Suprapubic skin (tissue), 4 donors: Measurements from ENCODE around the gene TRIM45.

ENCODE experiments used
- EP300 ChIP-seq: sonication (generic); formaldehyde crosslinking; IDR thresholded peaks from one replicate; pipeline ENCODE4 v1.6.1; 2017; ENCODE audit warnings: antibody characterized with exemption
- POLR2A ChIP-seq, 2 donors: fragments of 450-650 bp; IDR thresholded peaks; one replicate each; pipeline ENCODE4 v1.6.1; 2017; ENCODE audit warnings: antibody characterized with exemption in 2 of 2, mild to moderate bottlenecking in 2 of 2, moderate library complexity in 2 of 2
- POLR2AphosphoS5 ChIP-seq, 3 donors: sonication (generic); formaldehyde crosslinking; IDR thresholded peaks; one replicate each; pipeline ENCODE4 v1.6.1; 2017; ENCODE audit warnings: antibody characterized with exemption in 3 of 3
- TF ChIP-seq, protein P1 (sequence below), 2 donors: fragments of 200-600 bp in 1 of 2; fragments of 450-650 bp in 1 of 2; sonication (generic) in 1 of 2; IDR thresholded peaks; one replicate each; pipeline ENCODE4 v1.5.1; 2016 to 2019; ENCODE audit warnings: antibody characterized with exemption in 2 of 2, mild to moderate bottlenecking in 1 of 2, moderate library complexity in 1 of 2

DNA sequence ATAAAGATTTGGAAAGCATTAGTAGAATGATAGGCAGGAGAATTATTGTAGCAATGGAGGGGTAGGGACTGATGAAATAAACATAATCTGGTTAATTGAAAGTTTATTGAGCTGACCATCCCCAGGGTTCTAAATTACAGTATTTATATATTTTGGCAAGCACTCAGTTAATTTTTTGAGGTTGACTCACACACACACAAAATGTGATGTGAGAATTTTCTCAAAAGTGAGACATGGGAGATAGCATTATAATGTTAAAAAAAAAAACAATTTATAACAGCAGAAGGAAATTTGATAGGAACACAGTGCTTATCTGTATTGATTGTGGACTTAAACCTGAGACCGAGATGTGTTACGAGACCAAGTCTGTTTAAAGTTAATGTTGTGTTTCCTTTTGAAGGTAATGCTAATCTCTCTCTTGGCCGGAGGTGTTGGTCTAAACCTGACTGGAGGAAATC, 24.6 kb downstream of the TRIM45 start:
- TF ChIP-seq, protein P1, sequence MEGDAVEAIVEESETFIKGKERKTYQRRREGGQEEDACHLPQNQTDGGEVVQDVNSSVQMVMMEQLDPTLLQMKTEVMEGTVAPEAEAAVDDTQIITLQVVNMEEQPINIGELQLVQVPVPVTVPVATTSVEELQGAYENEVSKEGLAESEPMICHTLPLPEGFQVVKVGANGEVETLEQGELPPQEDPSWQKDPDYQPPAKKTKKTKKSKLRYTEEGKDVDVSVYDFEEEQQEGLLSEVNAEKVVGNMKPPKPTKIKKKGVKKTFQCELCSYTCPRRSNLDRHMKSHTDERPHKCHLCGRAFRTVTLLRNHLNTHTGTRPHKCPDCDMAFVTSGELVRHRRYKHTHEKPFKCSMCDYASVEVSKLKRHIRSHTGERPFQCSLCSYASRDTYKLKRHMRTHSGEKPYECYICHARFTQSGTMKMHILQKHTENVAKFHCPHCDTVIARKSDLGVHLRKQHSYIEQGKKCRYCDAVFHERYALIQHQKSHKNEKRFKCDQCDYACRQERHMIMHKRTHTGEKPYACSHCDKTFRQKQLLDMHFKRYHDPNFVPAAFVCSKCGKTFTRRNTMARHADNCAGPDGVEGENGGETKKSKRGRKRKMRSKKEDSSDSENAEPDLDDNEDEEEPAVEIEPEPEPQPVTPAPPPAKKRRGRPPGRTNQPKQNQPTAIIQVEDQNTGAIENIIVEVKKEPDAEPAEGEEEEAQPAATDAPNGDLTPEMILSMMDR (IDR thresholded peaks at IDR 0.05): no peak
- TF ChIP-seq POLR2AphosphoS5 (IDR thresholded peaks at IDR 0.05) (no peak), POLR2A (IDR thresholded peaks at IDR 0.05) (no peak), EP300 (no peak)
